Kidney epithelial cell (primary cell): Measurements from ENCODE around the gene PAPPA. TPM values are rescaled to one million over a fixed set of nuclear protein-coding genes. Genes with fewer than 3 reads are reported as not detected.

Source experiments
- DNase-seq: peaks from one replicate; pipeline ENCODE4 v3.0.0-alpha.2; 2010; ENCODE audit warnings: low read depth
- H3K27me3 ChIP-seq: 2 replicates; pipeline ENCODE4 v1.6.0; 2011; ENCODE audit warnings: low read length; ENCODE audit not compliant: control insufficient read depth, insufficient read depth
- H3K36me3 ChIP-seq: 2 replicates; pipeline ENCODE4 v1.5.1; 2011; ENCODE audit warnings: low read length; ENCODE audit not compliant: control insufficient read depth, insufficient read depth
- H3K4me3 ChIP-seq: 2 replicates; pipeline ENCODE4 v1.5.1; 2011; ENCODE audit warnings: low read depth, mild to moderate bottlenecking, control low read depth, low read length
- total RNA-seq: library from RNA; depleted of rRNA; stranded (reverse); fragments of >200 nt; gene quantifications from 2 replicates; pipeline ENCODE4 v1.2.3, GENCODE V29; 2015
- TF ChIP-seq, protein P1 (sequence below): IDR thresholded peaks from 2 replicates; pipeline ENCODE4 v1.5.1; 2011; ENCODE audit warnings: mild to moderate bottlenecking, moderate library complexity, low read length, control low read depth, inconsistent platforms; ENCODE audit not compliant: insufficient read depth, poor library complexity, severe bottlenecking

Gene PAPPA
- total RNA-seq, 1 donor from 2014 or later = 15.4 TPM

- TF ChIP-seq, protein P1, sequence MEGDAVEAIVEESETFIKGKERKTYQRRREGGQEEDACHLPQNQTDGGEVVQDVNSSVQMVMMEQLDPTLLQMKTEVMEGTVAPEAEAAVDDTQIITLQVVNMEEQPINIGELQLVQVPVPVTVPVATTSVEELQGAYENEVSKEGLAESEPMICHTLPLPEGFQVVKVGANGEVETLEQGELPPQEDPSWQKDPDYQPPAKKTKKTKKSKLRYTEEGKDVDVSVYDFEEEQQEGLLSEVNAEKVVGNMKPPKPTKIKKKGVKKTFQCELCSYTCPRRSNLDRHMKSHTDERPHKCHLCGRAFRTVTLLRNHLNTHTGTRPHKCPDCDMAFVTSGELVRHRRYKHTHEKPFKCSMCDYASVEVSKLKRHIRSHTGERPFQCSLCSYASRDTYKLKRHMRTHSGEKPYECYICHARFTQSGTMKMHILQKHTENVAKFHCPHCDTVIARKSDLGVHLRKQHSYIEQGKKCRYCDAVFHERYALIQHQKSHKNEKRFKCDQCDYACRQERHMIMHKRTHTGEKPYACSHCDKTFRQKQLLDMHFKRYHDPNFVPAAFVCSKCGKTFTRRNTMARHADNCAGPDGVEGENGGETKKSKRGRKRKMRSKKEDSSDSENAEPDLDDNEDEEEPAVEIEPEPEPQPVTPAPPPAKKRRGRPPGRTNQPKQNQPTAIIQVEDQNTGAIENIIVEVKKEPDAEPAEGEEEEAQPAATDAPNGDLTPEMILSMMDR = no peak
- Histone ChIP-seq H3K27me3 (no peaks in the 10 kb centered on the region), H3K36me3 (no peaks in the 10 kb centered on the region)
These were observed 25.1 kb downstream of the PAPPA start for GRCh38 chr9:116178481-116179211.

DNA sequence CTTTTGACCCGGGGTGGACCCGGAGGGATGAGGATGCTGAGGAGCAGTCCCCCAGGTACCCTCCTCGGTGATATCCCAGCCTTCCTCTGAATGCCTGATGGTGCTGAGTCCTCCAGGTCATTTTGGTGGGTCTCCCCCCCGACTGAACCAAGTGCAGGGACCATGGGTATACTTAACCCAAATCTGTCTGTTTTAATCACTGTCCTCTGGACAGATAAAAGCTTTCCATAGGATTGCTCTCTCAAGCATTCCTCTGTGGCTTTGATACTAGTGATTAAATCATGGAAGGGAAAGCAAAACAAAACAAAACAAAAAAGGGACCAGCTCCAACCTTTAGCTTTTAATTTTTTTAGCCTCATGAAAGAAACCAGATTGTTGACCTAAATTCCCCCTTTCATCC is 26.0 kb downstream of the PAPPA start:
- no peaks in the 10 kb centered on the region for H3K36me3 ChIP-seq
- no peak for DNase-seq
- H3K27me3 ChIP-seq = no peaks in the 10 kb centered on the region
- H3K4me3 ChIP-seq = no peak overlapping the region
- TF ChIP-seq, protein P1 = no peak

More at GRCh38 chr9:116178481-116179211, 25.1 kb downstream of the PAPPA start:
- no peak overlapping the region for H3K4me3 ChIP-seq
- no peak for DNase-seq

DNA sequence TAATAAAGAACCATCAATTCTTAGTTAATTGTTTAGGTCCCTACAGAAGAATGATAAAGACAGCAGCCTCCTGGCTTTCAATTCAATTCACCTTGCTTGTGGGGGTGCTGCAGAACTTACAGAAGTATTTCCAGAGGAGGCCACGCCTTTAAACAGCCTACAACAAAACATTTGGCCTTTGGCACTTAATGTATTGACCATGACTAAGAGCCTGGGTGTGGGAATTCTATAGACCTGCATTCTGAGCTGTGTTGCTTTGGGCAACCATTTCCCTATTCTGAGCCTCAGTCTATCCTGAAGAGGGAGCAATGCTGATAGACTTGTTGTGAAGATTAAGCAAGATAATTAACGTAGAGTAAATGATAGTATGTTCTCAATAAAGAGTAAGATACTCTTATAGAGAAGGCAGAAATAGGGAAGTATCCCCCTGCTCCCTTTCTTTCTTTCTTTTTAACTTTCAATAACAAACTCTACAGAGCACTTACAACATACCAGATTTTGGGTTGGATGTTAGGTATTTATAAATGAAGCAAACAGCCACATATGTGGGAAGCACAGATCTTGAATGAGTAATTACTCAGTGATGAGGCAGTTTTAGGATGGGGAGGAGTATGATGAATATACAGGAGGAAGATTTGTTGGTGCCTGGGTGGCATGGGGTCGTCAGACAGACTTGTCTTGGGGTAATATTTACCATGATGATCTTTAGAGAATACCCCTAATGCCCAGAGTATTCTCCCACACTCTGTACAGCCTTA is 28.4 kb downstream of the PAPPA start:
- H3K4me3 ChIP-seq = no peak overlapping the region
- no peaks in the 10 kb centered on the region for H3K36me3 ChIP-seq
- TF ChIP-seq, protein P1 = no peak
- no peak for DNase-seq
- no peaks in the 10 kb centered on the region for H3K27me3 ChIP-seq

GRCh38 chr9:116182876-116183275 is 29.3 kb downstream of the PAPPA start:
- Histone ChIP-seq H3K36me3 (no peaks in the 10 kb centered on the region), H3K27me3 (no peaks in the 10 kb centered on the region), H3K4me3 (no peak overlapping the region)
- no peak for DNase-seq
- TF ChIP-seq, protein P1 = no peak

GRCh38 chr9:116187570-116188170 is 34.1 kb downstream of the PAPPA start:
- H3K36me3 ChIP-seq = no peaks in the 10 kb centered on the region
- no peak for DNase-seq
- TF ChIP-seq, protein P1 = no peak

More at GRCh38 chr9:116187570-116188170, 34.1 kb downstream of the PAPPA start:
- no peak overlapping the region for H3K4me3 ChIP-seq
- H3K27me3 ChIP-seq = no peaks in the 10 kb centered on the region
